Measurements from ENCODE around the gene SNAPC1. TPM values are rescaled to one million over a fixed set of nuclear protein-coding genes. Genes with fewer than 3 reads are reported as not detected.

Gene SNAPC1
- total and polyA plus RNA-seq, 2 donors (not counting 3 experiments of a cell fraction or from before 2014, with no cell fraction given): 12.7 to 14.3 TPM

DNA sequence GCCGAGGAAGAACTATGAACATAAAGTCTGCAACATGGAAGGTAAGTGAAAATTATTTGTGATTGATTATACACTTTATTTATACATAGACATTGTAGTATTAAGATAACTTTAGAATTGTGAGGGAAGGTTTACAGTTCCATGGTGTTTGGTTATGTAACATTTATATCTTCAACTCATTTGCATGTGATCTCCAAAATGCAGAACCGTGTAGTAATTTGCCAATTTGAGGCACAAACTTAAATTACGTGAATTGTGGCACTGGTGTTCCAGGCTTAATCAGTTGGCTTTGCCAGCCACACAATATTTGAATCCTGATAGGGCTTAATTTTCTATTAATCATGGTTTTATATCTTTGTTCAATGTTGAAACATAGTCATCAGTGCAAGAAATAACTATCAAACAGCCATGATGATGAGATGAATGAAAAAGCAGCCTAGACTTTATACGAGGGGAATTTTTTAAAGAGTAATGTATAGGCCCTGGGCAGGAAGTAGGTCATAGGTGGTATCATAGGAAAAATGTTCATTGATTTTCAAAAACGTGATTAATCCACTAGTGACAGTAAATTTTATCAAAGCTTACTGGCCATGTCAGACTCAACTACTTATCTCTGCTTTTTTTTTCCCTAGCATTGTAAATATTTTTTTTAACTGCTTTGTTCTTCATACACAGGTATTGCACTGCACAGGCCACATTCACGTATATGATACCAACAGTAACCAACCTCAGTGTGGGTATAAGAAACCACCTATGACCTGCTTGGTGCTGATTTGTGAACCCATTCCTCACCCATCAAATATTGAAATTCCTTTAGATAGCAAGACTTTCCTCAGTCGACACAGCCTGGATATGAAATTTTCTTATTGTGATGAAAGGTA, 35.2 kb upstream of the SNAPC1 start:
- DNase-seq (ENCODE audit: low read depth, low spot score) (no peak), FAIRE-seq (no peak)
- TF ChIP-seq, protein P1, sequence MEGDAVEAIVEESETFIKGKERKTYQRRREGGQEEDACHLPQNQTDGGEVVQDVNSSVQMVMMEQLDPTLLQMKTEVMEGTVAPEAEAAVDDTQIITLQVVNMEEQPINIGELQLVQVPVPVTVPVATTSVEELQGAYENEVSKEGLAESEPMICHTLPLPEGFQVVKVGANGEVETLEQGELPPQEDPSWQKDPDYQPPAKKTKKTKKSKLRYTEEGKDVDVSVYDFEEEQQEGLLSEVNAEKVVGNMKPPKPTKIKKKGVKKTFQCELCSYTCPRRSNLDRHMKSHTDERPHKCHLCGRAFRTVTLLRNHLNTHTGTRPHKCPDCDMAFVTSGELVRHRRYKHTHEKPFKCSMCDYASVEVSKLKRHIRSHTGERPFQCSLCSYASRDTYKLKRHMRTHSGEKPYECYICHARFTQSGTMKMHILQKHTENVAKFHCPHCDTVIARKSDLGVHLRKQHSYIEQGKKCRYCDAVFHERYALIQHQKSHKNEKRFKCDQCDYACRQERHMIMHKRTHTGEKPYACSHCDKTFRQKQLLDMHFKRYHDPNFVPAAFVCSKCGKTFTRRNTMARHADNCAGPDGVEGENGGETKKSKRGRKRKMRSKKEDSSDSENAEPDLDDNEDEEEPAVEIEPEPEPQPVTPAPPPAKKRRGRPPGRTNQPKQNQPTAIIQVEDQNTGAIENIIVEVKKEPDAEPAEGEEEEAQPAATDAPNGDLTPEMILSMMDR (IDR thresholded peaks at IDR 0.05; ENCODE audit: extremely low read depth in 1 of 2, insufficient read depth in 1 of 2, low read depth in 1 of 2, low read length in 2 of 2): no peak
- TF ChIP-seq JUN (IDR thresholded peaks at IDR 0.05; ENCODE audit: borderline replicate concordance, insufficient read depth, insufficient read length, low read depth) (no peak), POLR2AphosphoS5 (IDR thresholded peaks at IDR 0.05; ENCODE audit: insufficient read depth, low read depth, low read length) (no peak), GATA2 (IDR thresholded peaks at IDR 0.05; ENCODE audit: insufficient read depth, insufficient read length, low read depth, low read length) (no peak), FOS (IDR thresholded peaks at IDR 0.05; ENCODE audit: borderline replicate concordance, insufficient read depth, low read length) (no peak), EZH2 (IDR thresholded peaks at IDR 0.05; ENCODE audit: borderline replicate concordance, low read depth, low read length, severe bottlenecking) (no peak), MYC (IDR thresholded peaks at IDR 0.05; ENCODE audit: low read depth, low read length) (no peak), POLR2A (IDR thresholded peaks at IDR 0.05; ENCODE audit: low read depth, low read length) (no peak)
- TF ChIP-seq, protein P2, sequence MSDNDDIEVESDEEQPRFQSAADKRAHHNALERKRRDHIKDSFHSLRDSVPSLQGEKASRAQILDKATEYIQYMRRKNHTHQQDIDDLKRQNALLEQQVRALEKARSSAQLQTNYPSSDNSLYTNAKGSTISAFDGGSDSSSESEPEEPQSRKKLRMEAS (IDR thresholded peaks at IDR 0.05; ENCODE audit: insufficient read depth, insufficient read length): no peak
- H3K4me1 ChIP-seq (ENCODE audit: control insufficient read depth, extremely low read depth, insufficient read depth, low read length): no peaks in the 10 kb centered on the region
- no peaks in the 10 kb centered on the region for H4K20me1 ChIP-seq (replicated peaks; ENCODE audit: control insufficient read depth, extremely low read depth, insufficient read depth, low read length)
- no peak overlapping the region for H3K9ac ChIP-seq (replicated peaks; ENCODE audit: extremely low read depth, insufficient read depth, low read length)
- no peak overlapping the region for H3K27ac ChIP-seq (ENCODE audit: insufficient read depth, low read depth, low read length)
- no peak overlapping the region for H3K4me3 ChIP-seq (replicated peaks in 1 of 3; ENCODE audit: insufficient read depth in 1 of 3, low read depth in 1 of 3, low read length in 3 of 3)
- no peak overlapping the region for H3K4me2 ChIP-seq (ENCODE audit: insufficient read depth, low read length)
- no TSS peak for BruUV-seq (replicated peaks)
- H3K36me3 ChIP-seq (ENCODE audit: control insufficient read depth in 2 of 2, extremely low read depth in 1 of 2, insufficient read depth in 2 of 2, low read length in 2 of 2): peaks cover 18 to 47% of the 10 kb centered on the region in 2 experiments
- H3K9me1 ChIP-seq (replicated peaks; ENCODE audit: control insufficient read depth, extremely low read depth, insufficient read depth, low read length): no peaks in the 10 kb centered on the region
- H3K79me2 ChIP-seq (ENCODE audit: control insufficient read depth, insufficient read depth, low read length): peaks cover 72% of the 10 kb centered on the region
- ChIA-PET CTCF (interaction anchor here (1.4 kb wide), 1 partner anchor 252 kb away, joined by 4 read pairs; no protein-coding TSS in a partner anchor), POLR2A (no interaction called here)
- intact Hi-C loops (cut with micrococcal nuclease): no loop called here
- H3K27me3 ChIP-seq (ENCODE audit: control insufficient read depth in 2 of 2, insufficient read depth in 2 of 2, low read length in 2 of 2): no peaks in the 10 kb centered on the region
- no peak overlapping the region for H2AFZ ChIP-seq (ENCODE audit: low read depth, low read length)
- dilution Hi-C loops (cut with MboI; ENCODE audit: extremely low pct_ligation_motif_present, low sequenced_read_pairs): loop anchor here (25.0 kb wide), 1 partner anchor 265 kb away; no protein-coding TSS in a partner anchor
- no peaks in the 10 kb centered on the region for H3K9me3 ChIP-seq (replicated peaks; ENCODE audit: control insufficient read depth, insufficient read depth, low read length)

All from endothelial cell of umbilical vein (primary cell).